GM19025 (cell line): ENCODE data around the gene INTS3.

ENCODE experiments used
- ATAC-seq: cut with Tn5 transposase; IDR thresholded peaks from one replicate; pipeline ENCODE4 v1.9.1; 2021; ENCODE audit warnings: mild to moderate bottlenecking, low read depth, moderate library complexity; ENCODE audit not compliant: unreplicated experiment

The INTS3 gene, protein sequence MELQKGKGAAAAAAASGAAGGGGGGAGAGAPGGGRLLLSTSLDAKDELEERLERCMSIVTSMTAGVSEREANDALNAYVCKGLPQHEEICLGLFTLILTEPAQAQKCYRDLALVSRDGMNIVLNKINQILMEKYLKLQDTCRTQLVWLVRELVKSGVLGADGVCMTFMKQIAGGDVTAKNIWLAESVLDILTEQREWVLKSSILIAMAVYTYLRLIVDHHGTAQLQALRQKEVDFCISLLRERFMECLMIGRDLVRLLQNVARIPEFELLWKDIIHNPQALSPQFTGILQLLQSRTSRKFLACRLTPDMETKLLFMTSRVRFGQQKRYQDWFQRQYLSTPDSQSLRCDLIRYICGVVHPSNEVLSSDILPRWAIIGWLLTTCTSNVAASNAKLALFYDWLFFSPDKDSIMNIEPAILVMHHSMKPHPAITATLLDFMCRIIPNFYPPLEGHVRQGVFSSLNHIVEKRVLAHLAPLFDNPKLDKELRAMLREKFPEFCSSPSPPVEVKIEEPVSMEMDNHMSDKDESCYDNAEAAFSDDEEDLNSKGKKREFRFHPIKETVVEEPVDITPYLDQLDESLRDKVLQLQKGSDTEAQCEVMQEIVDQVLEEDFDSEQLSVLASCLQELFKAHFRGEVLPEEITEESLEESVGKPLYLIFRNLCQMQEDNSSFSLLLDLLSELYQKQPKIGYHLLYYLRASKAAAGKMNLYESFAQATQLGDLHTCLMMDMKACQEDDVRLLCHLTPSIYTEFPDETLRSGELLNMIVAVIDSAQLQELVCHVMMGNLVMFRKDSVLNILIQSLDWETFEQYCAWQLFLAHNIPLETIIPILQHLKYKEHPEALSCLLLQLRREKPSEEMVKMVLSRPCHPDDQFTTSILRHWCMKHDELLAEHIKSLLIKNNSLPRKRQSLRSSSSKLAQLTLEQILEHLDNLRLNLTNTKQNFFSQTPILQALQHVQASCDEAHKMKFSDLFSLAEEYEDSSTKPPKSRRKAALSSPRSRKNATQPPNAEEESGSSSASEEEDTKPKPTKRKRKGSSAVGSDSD

DNA sequence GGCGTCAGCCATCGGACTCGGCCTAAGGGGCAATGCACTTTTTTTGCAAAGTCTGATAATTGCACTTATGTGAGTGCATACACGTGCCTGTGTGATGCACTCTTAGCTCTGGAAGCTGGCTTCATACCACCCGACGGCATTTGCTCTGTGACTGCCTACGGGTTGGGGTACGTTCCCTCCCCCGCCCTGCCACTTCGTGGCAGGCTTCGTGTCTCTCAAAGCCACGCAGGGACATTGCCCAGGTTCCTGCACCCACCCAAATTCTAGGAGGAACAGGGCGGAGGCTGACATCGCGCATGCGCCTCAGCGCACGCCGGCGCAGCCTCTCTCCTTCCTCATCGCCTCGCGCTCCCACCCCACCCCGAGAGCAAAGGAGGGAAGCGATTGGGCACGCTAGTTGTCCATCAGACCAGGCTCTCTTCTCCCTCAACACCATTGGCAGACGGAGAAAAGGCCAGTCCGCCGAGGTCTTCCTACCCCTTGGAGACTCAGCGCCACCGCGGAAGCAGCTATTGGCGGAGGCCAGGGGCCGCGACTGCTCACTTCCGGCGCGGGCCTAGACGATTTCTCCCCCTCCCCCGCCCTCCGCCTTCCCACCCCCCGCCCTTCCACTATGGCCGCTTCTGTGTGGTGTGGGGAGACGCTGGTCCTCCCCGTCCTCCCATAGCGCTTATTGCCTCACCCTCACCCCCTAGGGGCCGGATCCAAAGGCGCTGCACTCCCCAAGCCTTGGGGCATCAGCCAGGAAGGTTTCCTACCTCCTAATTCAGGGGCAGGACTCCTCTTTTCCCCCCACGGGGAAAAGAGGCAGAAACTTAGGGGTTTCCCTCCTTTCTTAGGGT lies at the start of gene INTS3:
TSS of gene INTS3 (plus strand) at position 588 of the 842 bp plus-strand sequence. CDS start 585 bp downstream, outside the sequence.
- peak; percentile 95 for ATAC-seq

DNA sequence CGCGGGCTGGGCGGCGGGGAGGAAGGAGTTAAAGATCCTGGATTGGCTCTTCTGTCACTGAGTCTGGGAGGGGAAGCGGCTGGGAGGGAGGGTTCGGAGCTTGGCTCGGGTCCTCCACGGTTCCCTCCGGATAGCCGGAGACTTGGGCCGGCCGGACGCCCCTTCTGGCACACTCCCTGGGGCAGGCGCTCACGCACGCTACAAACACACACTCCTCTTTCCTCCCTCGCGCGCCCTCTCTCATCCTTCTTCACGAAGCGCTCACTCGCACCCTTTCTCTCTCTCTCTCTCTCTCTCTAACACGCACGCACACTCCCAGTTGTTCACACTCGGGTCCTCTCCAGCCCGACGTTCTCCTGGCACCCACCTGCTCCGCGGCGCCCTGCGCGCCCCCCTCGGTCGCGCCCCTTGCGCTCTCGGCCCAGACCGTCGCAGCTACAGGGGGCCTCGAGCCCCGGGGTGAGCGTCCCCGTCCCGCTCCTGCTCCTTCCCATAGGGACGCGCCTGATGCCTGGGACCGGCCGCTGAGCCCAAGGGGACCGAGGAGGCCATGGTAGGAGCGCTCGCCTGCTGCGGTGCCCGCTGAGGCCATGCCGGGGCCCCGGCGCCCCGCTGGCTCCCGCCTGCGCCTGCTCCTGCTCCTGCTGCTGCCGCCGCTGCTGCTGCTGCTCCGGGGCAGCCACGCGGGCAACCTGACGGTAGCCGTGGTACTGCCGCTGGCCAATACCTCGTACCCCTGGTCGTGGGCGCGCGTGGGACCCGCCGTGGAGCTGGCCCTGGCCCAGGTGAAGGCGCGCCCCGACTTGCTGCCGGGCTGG lies 49.1 kb upstream of the INTS3 start, which contains the start of gene NPR1:
TSS of gene NPR1 (plus strand) at position 170 of the 818 bp plus-strand sequence. CDS start at position 591, 421 bp downstream.
- ATAC-seq, result no peak

DNA sequence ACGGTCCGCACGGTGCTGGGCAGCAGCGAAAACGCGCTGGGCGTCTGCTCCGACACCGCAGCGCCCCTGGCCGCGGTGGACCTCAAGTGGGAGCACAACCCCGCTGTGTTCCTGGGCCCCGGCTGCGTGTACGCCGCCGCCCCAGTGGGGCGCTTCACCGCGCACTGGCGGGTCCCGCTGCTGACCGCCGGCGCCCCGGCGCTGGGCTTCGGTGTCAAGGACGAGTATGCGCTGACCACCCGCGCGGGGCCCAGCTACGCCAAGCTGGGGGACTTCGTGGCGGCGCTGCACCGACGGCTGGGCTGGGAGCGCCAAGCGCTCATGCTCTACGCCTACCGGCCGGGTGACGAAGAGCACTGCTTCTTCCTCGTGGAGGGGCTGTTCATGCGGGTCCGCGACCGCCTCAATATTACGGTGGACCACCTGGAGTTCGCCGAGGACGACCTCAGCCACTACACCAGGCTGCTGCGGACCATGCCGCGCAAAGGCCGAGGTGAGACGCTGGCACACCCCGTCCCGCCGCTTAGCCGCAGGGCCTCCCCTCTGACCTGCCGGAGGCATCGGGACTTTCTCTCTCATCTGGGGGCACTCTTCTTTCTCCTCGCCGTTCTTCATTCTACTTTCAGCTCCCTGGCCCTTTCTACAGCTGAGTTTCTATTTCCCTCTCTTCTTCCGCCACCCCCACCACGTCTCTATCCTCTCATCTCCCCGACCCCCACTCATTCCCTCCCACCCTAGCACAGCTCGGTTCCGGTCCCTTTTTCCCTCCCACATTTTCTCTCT lies 48.3 kb upstream of the INTS3 start:
- no peak for ATAC-seq

DNA sequence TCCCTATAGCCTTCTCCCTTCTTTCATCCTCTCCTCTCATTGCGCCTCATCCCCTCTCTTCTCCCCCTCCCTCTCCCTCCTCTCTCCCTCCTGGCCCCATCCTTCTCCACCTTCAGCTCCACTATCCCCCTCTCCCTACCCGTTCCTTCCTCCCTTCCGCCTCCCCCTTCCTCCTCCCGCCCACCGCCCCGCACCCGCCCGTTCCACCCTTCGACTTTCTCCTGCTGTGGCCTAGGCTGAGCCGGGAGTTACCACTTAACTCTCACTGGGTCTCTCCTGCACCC lies 47.8 kb upstream of the INTS3 start:
- ATAC-seq, result no peak

DNA sequence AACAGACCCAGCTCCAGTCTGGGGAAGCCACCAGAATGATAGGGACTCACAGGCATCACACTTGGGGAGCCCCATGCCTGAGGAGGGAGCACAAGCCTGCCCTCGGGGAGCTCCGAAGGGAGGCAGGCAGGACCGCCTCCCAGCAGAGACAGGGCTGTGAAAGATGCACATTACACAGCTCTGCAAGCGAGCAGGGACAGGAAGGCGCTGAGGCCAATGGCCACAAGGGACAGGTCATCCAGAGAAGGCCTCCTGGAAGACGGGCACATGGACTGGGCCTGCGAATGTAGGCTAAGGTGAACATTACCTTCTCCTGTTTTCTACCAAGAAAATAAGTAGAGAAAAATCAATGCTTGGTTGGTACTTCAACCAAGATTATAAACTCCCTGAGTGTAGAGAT lies 45.1 kb upstream of the INTS3 start:
- no peak for ATAC-seq

DNA sequence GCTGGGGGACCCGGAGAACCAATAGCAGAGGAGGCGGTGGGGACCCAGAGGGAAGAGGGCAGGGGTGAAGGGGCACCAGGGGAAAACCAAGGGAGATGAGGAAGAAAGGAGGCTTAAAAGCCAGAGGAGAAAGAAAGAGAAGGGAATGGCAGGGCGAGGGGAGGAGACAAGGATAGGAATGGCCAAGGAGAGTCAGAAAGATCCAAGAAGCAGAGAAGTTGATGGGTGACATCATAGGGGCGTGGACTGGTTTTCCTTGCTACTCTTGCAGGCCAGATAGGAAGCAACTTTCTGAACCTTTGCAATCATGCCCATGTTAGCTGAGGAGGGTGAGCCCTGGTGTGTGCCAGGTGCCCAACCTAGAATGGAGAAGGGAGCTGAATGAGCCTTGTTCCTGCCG lies 44.0 kb upstream of the INTS3 start:
- no peak for ATAC-seq

DNA sequence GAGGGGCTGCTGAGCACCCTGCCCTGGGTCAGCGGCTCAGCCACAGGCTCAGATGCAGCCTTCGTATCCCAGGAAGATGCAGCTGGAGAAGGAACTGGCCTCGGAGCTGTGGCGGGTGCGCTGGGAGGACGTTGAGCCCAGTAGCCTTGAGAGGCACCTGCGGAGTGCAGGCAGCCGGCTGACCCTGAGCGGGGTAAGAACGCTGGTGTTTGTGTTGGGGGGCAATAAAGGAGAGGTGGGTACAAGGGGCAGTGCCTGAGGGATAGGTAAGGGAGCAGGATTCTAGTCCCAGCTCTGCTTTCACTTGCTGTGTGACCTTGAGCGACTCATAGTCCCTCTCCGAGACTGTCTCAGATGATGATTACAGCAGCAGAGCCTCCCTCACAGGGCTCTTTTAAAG lies 43.0 kb upstream of the INTS3 start:
- ATAC-seq, result no peak

DNA sequence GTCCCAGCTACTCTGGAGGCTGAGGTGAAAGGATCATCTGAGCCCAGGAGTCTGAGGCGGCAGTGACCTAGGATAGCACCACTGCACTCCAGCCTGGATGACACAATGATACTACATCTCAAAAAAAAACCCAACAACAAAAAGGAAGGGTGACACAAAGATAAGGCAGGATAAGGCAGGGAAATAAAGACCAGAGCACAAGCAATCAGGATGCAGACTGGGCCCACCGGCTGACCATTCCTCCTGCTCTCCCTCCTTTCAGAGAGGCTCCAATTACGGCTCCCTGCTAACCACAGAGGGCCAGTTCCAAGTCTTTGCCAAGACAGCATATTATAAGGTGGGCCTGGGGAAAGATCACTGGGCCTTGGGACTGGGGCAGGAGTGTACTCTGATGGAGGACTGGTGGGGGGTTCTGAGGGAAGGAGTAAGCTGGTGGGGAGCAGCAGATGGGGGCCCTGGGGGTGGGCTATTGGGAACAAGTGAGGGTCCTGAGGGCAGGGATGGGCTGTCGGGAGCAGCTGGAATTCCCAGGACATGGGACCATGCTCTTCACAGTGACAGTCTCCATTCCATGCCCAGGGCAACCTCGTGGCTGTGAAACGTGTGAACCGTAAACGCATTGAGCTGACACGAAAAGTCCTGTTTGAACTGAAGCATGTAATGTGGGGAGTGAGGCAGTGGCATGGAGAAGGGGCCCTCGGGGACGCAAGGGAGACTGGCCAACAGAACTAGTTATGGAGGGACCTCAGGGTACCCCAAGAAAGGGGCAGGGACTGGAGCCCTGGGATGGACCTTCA lies 42.1 kb upstream of the INTS3 start:
- ATAC-seq, result no peak

DNA sequence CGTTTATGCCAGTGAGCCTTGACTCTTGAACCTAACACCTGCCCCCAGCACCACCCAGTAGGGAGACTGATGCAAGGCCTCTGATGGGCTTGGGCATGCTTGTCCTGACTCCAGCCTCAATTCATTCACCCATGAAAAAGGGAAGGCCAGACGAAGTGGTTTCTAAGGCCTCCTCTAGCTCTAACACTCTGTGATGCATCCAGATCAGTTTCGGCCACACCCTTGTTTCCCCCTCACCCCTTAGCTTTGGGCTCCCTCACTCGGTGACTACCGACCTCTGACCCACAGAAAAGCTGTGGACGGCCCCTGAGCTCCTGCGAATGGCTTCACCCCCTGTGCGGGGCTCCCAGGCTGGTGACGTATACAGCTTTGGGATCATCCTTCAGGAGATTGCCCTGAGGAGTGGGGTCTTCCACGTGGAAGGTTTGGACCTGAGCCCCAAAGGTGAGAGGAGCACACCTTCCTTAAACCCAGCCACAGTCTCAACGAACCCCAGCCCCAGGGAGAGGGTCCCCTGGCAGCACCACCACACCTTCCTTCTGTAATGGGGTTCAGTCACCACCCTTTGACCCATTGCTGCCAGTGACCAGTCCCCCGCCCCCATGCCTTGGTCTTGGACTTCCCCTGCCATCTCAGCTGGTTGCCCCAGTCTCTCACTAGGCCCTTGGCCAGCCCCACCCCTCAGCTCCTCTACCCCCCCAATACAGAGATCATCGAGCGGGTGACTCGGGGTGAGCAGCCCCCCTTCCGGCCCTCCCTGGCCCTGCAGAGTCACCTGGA lies 40.3 kb upstream of the INTS3 start:
- ATAC-seq, result no peak

DNA sequence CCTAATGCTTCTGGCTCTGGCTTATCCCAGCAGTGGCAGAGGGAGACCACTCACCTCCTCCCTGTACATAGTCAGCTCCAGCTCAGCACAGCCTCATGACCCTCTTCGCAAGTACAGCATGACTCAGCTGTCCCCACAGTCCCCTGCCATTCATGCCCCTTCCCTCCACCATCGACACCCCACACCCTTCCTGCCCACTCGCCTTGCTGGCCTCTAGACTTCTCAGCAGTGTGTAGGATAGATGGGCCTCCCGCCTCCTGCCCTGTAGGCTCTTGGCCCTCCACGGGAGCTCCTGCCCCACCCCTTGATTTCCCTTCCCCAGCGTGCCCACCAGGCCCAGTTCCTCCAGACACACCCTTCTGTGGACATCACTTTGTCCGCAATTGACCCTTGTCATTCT lies 39.6 kb upstream of the INTS3 start:
- no peak for ATAC-seq

DNA sequence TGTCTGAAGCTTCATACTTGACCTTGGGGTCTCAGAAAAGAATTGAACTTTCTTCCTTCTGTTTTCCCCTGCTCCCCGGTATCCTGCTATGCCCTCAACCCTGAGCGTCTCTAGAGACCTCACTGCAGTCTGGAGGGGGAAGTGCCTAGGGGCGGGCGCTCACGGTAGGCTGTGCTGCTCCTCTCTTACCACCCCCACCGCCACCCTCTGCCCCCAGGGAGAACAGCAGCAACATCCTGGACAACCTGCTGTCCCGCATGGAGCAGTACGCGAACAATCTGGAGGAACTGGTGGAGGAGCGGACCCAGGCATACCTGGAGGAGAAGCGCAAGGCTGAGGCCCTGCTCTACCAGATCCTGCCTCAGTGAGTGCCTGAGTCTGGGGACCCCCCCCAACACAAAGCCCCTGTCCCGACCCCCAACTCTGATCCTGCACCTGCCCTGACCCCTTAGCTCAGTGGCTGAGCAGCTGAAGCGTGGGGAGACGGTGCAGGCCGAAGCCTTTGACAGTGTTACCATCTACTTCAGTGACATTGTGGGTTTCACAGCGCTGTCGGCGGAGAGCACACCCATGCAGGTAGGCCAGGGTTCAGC lies 39.0 kb upstream of the INTS3 start:
- no peak for ATAC-seq

DNA sequence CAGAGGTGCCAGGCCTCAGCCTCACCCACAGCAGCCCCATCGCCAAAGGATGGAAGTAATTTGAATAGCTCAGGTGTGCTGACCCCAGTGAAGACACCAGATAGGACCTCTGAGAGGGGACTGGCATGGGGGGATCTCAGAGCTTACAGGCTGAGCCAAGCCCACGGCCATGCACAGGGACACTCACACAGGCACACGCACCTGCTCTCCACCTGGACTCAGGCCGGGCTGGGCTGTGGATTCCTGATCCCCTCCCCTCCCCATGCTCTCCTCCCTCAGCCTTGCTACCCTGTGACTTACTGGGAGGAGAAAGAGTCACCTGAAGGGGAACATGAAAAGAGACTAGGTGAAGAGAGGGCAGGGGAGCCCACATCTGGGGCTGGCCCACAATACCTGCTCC lies 34.4 kb upstream of the INTS3 start:
- no peak for ATAC-seq

DNA sequence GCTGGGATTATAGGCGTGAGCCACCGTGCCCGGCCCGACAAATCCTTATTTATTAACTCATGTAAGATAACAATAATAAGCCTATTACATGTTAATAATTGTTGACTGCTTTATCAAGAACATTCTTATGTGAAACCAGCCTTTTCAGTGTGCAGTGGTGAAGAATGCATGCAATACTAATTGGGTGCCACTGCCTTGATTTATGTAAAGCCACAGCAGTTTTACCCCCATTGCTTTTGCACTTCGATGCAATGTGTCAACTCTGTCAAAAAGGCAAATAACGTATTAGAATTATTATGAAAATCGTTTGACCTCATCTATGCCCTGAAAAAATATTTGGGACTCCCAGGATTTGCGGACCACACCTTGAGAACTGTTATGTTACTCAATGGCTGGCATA lies 31.1 kb upstream of the INTS3 start:
- no peak for ATAC-seq

DNA sequence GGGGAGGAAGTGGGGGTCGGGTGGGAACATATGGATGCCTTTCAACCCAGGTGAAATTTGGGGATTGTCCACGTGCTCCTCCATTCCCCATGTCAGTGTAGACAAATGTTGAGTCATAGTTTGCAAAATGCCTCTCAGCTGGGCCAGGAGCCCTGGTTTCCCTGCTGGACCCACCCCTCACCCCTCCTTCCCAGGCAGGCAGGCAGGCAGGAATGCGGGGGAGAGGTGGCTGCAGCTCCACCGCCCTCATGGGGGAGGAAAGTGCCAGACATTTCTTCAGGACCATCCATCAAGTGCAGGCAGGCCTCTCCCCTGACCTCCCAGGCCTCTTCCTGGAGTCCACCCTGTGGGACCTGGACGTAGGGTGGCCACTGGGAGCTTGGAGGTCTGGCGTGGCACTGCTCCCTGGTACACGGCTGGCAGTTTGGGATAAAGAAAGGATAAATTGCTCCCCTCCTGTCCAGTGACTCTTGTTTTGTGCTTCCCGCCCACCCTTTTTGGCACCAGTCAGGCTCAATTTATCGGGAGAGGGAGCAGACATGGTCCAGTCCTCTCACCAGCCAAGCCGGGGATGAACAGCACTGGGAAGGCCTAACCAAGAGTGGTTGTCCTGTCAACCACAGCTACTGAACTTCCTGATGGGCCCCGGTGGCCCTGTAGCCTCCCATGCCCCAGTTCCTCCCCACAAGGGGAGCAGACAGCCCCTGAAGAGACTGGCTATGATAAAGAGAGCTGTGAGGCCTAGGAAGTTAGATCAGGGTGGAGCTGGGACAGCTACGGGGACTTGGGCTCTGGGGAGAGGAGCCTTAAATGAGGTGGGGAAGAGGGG lies 30.4 kb upstream of the INTS3 start:
- ATAC-seq, result no peak

DNA sequence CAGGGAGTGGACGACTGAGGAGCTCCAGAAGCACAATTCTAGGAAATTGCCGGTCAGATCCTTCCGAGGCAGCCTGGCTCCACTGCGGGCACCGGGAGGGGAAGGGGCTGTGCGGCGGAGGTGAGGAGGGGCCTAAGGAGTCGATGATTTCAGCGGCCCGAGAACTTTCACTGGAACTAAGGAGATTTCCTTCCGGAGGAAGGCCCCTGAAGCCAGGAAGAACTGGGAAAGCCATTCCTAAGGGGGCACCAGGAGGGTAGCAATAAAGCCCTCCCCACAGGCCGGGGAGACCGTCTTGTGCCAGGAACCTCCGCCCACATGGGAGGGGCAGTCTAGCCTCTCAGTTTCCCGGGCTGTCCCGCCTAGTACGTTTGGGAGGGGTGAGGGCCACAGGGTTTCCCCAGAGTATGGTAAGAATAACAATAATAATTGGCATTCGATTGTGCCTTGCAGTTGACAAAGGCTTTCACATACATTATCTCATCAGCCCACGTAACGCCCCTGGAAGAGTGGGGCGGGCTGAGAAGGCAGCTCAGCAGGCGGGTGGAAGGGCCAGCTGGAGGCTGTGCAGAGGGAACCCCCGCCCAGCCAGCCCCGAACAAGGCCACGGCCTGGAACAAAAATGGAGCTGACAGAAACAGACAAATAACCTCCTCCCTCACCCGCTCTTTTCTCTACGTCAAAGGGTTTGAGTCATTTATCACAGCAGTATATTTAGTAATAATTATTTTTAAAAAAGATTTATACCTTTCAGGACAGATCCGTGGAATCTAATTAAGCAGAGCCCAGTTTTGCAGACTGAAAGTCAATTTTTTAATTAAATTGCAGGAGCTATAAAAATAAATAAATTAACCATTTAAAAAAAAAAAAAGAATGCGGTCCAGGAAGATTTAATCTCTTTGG lies 29.6 kb upstream of the INTS3 start:
- ATAC-seq, result no peak
